ENCODE measurements around the gene ZNF687. TPM values are rescaled to one million over a fixed set of nuclear protein-coding genes. Genes with fewer than 3 reads are reported as not detected.

ZNF687 gene
- total RNA-seq, 1 experiment from 2014 or later = 19.0 TPM

- DNase-seq (ENCODE audit: low read depth) = no peak
- in situ Hi-C loops (cut with HindIII; ENCODE audit: low pct_unique_long_range_greater_than_20kb, low sequenced_read_pairs) = no loop called here
Measured at GRCh38 chr1:151336556-151336955, 54.5 kb downstream of the ZNF687 start.

- peak; percentile 73 for DNase-seq (ENCODE audit: low read depth)
- in situ Hi-C loops (cut with HindIII; ENCODE audit: low pct_unique_long_range_greater_than_20kb, low sequenced_read_pairs) = no loop called here
Measured at GRCh38 chr1:151340870-151341754, 59.0 kb downstream of the ZNF687 start.

Other genes with a start within 250 kb of the ZNF687 start
- not detected in 2 replicates for gene BNIPL, start 245.7 kb upstream of the ZNF687 start, total RNA-seq (2014; rRNA removed; shearing (Covaris generic); ENCODE audit: low replicate concordance)
- gene C1orf56, start 234.5 kb upstream of the ZNF687 start, total RNA-seq (2014; rRNA removed; shearing (Covaris generic); ENCODE audit: low replicate concordance) = 0.84 and 1.9 TPM in 2 replicates
- 47.6 and 54.9 TPM in 2 replicates for gene CDC42SE1, start 222.7 kb upstream of the ZNF687 start, total RNA-seq (2014; rRNA removed; shearing (Covaris generic); ENCODE audit: low replicate concordance)
- gene MLLT11, start 221.9 kb upstream of the ZNF687 start, total RNA-seq (2014; rRNA removed; shearing (Covaris generic); ENCODE audit: low replicate concordance) = 19.9 and 28.8 TPM in 2 replicates
- gene GABPB2, start 211.5 kb upstream of the ZNF687 start, total RNA-seq (2014; rRNA removed; shearing (Covaris generic); ENCODE audit: low replicate concordance) = 7.7 and 9.2 TPM in 2 replicates
- 1.9 TPM in 1 of 2 replicates, not detected in the other for gene SEMA6C, start 135.7 kb upstream of the ZNF687 start, total RNA-seq (2014; rRNA removed; shearing (Covaris generic); ENCODE audit: low replicate concordance)
- not detected in 2 replicates for gene TNFAIP8L2, start 125.7 kb upstream of the ZNF687 start, total RNA-seq (2014; rRNA removed; shearing (Covaris generic); ENCODE audit: low replicate concordance)
- 17.5 and 19.8 TPM in 2 replicates for gene LYSMD1, start 116.4 kb upstream of the ZNF687 start, total RNA-seq (2014; rRNA removed; shearing (Covaris generic); ENCODE audit: low replicate concordance)
- 30.4 and 52.3 TPM in 2 replicates for gene SCNM1, start 116.2 kb upstream of the ZNF687 start, total RNA-seq (2014; rRNA removed; shearing (Covaris generic); ENCODE audit: low replicate concordance)
- gene TMOD4, start 106.3 kb upstream of the ZNF687 start, total RNA-seq (2014; rRNA removed; shearing (Covaris generic); ENCODE audit: low replicate concordance) = not detected in 2 replicates
- gene VPS72, start 92.1 kb upstream of the ZNF687 start, total RNA-seq (2014; rRNA removed; shearing (Covaris generic); ENCODE audit: low replicate concordance) = 98.7 and 126 TPM in 2 replicates
- gene PIP5K1A, start 83.7 kb upstream of the ZNF687 start, total RNA-seq (2014; rRNA removed; shearing (Covaris generic); ENCODE audit: low replicate concordance) = 14.0 and 51.9 TPM in 2 replicates
- gene PSMD4, start 27.6 kb upstream of the ZNF687 start, total RNA-seq (2014; rRNA removed; shearing (Covaris generic); ENCODE audit: low replicate concordance) = 266 and 273 TPM in 2 replicates
- 26.2 and 40.2 TPM in 2 replicates for gene PI4KB, start 45.1 kb downstream of the ZNF687 start, total RNA-seq (2014; rRNA removed; shearing (Covaris generic); ENCODE audit: low replicate concordance)
- 50.4 and 52.2 TPM in 2 replicates for gene RFX5, start 65.0 kb downstream of the ZNF687 start, total RNA-seq (2014; rRNA removed; shearing (Covaris generic); ENCODE audit: low replicate concordance)
- not detected in 2 replicates for gene SELENBP1, start 90.4 kb downstream of the ZNF687 start, total RNA-seq (2014; rRNA removed; shearing (Covaris generic); ENCODE audit: low replicate concordance)
- 428 and 572 TPM in 2 replicates for gene PSMB4, start 117.3 kb downstream of the ZNF687 start, total RNA-seq (2014; rRNA removed; shearing (Covaris generic); ENCODE audit: low replicate concordance)
- 4.5 and 7.9 TPM in 2 replicates for gene POGZ, start 177.2 kb downstream of the ZNF687 start, total RNA-seq (2014; rRNA removed; shearing (Covaris generic); ENCODE audit: low replicate concordance)
- 0.03 and 0.61 TPM in 2 replicates for gene CGN, start 229.1 kb downstream of the ZNF687 start, total RNA-seq (2014; rRNA removed; shearing (Covaris generic); ENCODE audit: low replicate concordance)